H1 (cell line): Measurements from ENCODE around the gene CAV1. TPM values are rescaled to one million over a fixed set of nuclear protein-coding genes. Genes with fewer than 3 reads are reported as not detected.

Source experiments
- RFX5 ChIP-seq: IDR thresholded peaks from 2 replicates; pipeline ENCODE4 v1.6.1; 2011; ENCODE audit warnings: low read depth, low read length, improper control_type of control experiment, borderline replicate concordance
- SIN3A ChIP-seq, 2 experiments: IDR thresholded peaks in 1 of 2; conservative IDR thresholded peaks in 1 of 2; 2 replicates each; pipeline ENCODE4 v1.6.1; 2011 to 2012; ENCODE audit warnings: low read length in 2 of 2, improper control_type of control experiment in 1 of 2, low read depth in 1 of 2, mild to moderate bottlenecking in 1 of 2
- polyA plus RNA-seq, 7 experiments: library from polyadenylated mRNA; depleted of rRNA in 3 of 7; stranded (reverse) in 5 of 7; unstranded in 2 of 7; fragments of >200 nt in 5 of 7; fragments of 200-250 nt in 2 of 7; gene quantifications; 1 replicate in 5 of 7; 2 replicates in 1 of 7; 4 replicates in 1 of 7; pipeline versions ENCODE4 v1.2.1 to v1.2.3, GENCODE V29; 2011 to 2013; ENCODE audit warnings: missing spikeins in 2 of 7, mixed read lengths in 2 of 7
- total RNA-seq: library from RNA; stranded (reverse); fragmentation: NEBNext Ultra II Directional; extraction: Animal tissue kit (Norgen Biotek cat#: 25700); gene quantifications from 2 replicates; pipeline ENCODE4 v1.2.1, GENCODE V29; 2021
- TF ChIP-seq, protein P1 (sequence below), 3 experiments: IDR thresholded peaks; 1 replicate in 2 of 3; 2 replicates in 1 of 3; pipeline versions ENCODE4 v1.5.1 to v1.6.1; 2011; ENCODE audit warnings: low read length in 3 of 3, mild to moderate bottlenecking in 3 of 3, inconsistent platforms in 2 of 3, low read depth in 1 of 3, moderate library complexity in 1 of 3; ENCODE audit not compliant: insufficient read depth in 1 of 3; ENCODE audit errors: control extremely low read depth in 1 of 3

Gene CAV1
- total and polyA plus RNA-seq, 2 of the 8 experiments (the other 6 are each of a cell fraction or from before 2014, with no cell fraction given) = 16.3 to 21.8 TPM

DNA sequence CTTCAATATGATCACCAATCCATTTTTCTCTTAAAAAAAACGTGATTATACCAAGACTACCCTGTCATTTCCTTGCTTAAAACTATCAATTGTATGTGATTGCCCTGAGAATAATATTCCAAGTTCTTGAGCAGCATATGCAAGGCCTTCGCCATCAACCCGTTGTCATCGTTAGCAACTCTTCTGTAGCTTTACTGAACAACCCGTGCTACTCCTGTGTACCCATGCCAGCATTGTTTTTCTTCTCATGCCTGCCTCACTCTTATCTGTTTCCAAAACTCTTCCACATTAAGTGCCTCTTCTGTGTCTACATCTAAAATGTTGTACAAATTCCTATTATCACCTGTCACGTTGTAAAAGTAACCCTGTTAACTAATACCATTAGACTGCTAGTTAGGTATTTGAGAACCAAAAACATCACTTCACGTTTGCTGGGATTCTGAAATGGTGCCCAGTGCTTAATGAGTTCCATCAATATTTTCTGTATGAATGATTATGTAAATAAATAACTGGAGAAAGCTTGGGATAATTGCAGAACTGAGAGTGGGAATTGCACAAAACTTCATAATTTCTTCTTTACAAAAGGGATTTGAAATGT is 14.8 kb upstream of the CAV1 start (continued):
- TF ChIP-seq SIN3A (conservative IDR thresholded peaks at IDR 0.05 in 1 of 2, IDR thresholded peaks at IDR 0.05 in 1 of 2; ENCODE audit: low read depth in 1 of 2, low read length in 2 of 2) = no peak
- no peak for TF ChIP-seq RFX5
- TF ChIP-seq, protein P1, sequence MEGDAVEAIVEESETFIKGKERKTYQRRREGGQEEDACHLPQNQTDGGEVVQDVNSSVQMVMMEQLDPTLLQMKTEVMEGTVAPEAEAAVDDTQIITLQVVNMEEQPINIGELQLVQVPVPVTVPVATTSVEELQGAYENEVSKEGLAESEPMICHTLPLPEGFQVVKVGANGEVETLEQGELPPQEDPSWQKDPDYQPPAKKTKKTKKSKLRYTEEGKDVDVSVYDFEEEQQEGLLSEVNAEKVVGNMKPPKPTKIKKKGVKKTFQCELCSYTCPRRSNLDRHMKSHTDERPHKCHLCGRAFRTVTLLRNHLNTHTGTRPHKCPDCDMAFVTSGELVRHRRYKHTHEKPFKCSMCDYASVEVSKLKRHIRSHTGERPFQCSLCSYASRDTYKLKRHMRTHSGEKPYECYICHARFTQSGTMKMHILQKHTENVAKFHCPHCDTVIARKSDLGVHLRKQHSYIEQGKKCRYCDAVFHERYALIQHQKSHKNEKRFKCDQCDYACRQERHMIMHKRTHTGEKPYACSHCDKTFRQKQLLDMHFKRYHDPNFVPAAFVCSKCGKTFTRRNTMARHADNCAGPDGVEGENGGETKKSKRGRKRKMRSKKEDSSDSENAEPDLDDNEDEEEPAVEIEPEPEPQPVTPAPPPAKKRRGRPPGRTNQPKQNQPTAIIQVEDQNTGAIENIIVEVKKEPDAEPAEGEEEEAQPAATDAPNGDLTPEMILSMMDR (IDR thresholded peaks at IDR 0.05; ENCODE audit: control extremely low read depth in 1 of 3, insufficient read depth in 1 of 3, low read depth in 1 of 3, low read length in 3 of 3) = no peak
- TF ChIP-seq, all 59 proteins: peak for 0
